GM18868 (cell line): ENCODE measurements around the gene TMEM238.

Experiments used
- ATAC-seq: cut with Tn5 transposase; IDR thresholded peaks from one replicate; pipeline ENCODE4 v1.9.1; 2021; ENCODE audit warnings: mild to moderate bottlenecking, moderate library complexity; ENCODE audit not compliant: unreplicated experiment

The TMEM238 gene

DNA sequence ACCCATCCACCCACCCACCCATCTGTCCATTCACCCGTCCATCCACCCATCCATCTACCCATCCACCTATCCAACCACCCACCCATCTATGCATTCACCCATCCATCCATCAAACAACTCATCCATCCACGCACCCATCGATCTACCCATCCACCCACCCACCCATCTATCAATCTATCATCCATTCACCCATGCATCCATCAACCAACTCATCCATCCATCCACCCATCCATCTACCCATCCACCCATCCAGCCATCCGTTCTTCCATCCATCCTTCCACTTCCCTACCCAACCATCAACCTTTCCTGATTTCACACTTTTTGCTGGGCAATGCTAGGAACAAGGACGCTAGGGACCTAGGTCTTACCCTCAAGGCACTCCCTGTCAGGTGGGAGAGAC is 2.1 kb downstream of the TMEM238 start:
- no peak for ATAC-seq

DNA sequence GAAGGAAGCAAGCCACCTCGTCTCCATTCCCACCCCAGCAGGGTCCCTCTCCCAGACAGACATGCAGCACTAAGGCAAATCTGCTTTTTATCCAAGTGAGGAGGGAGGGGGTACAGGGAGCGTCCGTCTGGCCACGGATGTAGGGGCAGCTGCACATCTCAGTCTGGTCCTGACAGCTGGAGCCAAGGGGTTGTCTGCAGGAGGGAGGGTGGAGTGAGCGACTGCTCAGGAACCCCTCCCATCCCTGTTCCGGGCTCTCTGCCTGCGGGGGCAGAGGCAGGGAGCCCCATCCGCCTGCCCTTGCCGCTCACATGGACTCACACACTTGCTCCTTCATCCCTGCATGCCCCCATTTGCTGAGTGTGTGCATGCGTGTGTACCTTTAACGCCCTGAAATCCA is 4.9 kb downstream of the TMEM238 start:
- no peak for ATAC-seq

DNA sequence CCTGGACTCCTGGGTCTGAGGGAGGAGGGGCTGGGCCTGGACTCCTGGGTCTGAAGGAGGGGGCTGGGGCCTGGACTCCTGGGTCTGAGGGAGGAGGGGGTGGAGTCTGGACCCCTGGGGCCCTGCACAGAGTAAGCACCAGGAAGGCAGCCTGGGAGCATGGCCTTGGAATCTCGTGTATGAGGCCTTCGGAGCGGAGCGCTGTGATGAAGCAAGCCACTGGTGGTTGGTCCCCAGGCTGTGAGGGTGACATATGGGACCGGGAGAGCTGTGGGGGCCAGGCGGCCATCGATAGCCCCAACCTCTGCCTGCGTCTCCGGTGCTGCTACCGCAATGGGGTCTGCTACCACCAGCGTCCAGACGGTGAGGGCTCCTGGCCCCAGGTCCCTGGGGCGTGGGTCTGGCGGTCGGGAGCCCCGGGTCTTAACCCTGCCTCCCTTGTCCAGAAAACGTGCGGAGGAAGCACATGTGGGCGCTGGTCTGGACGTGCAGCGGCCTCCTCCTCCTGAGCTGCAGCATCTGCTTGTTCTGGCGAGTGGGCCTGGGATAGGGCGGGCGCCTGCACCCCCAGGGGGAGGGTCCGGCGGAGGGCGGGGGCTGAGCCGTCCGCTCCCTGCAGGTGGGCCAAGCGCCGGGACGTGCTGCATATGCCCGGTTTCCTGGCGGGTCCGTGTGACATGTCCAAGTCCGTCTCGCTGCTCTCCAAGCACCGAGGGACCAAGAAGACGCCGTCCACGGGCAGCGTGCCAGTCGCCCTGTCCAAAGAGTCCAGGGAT is 6.5 kb downstream of the TMEM238 start:
- ATAC-seq = no peak

DNA sequence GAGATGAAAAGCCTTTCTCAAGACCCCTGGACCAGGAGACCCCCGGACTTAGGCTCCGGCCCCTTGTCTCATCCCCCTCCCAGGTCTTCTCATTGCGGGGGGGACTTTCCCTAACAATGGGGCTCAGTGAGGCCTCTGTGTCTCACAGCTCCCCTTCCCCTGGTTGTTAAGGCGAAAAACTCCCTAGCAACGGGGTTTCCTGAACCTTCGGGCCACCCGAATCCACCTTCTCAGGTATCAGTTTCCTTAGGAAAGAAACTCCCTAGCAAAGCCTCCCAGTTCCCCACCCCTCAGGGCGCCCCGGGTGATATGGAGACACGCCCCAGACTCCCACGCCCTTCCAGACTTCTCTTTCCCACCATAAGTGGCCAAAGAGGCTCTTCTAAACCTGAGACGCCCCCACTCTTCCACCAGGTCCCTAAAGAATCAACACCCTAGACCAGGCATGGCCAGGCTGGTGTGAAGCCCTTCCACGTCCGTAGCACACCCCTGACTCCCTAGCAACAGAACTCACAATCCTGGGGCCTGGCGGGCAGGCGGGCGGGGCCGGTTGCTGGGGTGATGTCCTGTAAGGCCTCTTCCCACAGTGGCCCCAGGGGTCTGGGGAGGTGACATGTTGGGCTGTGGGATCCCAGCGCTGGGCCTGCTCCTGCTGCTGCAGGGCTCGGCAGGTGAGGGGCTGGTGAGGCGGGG is 7.7 kb downstream of the TMEM238 start, which contains the start of gene TMEM190:
Gene TMEM190 (plus strand): TSS at position 586 of the 693 bp plus-strand sequence. CDS start 28 bp downstream, at position 614.
- no peak for ATAC-seq

DNA sequence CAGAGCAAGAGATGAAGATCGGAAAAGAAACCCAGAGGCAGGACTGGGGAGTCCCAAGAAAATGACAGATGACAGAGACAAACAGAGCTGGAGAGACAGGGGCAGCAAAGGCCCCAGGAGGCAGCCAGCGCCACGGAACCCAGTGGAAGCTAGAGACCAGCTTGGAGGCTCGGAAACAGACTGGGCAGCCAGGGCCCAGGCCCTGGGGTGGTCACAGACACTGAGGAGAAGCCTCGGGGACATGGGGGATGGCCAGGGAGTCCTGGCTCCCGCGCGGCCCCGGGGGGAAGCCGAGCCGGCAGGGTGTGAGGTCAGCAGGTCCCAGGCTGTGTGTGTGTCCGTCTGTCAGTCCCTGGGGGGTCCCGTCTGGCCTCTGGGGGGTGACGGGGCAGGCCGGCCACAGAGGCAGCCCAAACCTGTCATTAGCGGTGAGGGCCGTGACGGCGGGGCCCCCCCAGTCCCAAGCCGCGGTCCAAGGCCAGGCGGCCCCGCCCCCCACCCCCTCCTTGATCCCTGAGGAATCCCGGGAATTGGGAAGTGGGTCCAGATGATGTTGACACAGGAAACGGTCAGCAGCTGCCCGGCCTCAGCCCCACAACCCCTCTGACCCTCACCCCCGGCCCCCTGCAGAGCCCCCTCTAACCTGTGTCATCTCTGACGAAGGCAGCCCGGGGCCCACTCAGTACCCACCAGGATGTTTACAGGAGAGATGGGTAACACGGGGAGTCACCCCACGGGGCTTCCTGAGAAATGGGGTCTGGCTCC is 9.9 kb downstream of the TMEM238 start:
- no peak for ATAC-seq

DNA sequence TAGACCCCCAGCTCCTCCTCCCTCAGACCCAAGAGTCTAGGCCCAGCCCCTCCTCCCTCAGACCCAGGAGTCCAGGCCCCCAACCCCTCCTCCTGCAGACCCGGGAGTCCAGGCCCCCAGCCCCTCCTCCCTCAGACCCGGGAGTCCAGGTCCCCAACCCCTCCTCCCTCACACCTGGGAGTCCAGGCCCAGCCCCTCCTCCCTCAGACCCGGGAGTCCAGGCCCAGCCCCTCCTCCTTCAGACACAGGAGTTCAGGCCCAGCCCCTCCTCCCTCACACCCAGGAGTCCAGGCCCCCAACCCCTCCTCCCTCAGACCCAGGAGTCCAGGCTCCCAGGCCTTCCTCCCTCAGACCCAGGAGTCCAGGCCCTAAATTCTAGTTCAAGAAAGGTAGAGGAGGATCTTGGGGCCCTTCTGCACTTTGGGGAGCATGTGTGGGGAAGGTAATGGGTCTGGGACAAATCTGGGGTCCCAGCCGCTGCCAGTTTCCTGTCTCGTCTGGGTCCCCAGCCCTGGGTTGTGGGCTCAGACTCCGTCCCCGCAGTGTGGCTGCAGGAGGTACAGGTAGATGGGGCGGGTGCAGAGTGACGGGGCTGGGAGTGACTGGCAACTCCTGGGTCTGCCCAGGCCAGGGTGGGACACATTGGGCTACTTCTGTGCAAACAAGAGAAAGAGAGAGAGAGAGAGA is 10.6 kb downstream of the TMEM238 start:
- ATAC-seq = no peak

DNA sequence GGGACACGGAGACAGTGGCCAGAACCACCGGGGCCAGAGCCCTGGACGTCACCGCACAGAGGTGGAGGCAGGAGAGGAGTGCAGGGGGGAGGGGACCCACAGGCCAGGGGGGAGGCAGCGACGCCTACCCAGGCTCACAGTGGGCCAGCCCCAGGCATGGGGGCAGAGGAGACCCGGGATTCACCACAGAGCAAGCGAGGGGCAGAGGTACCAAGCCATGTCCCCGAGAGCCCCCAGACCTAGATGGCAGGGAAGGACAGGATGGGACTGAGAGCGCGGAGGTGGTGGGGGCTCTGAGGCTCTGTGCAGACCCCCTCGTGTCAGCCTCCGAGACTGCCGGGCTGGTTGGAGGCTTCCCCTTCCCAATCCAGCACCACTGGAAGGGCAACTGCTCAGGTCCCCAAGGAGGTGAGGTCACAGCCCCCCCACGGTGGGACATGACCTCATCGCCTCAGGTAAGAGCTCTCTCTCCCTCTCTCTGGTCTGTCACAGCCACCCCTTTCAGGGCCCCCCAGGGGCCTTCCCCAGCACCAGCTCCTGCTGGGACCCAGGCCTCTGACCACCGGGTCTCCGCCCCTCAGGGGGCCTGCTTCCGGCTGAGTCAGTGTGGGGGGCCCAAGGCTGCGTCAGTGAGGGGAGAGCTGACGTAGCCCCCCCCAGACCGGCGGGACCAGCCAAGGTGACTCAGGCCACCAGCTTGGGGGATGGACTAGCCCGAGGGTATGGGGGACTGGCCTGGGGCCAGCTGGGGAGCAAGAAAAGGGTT is 11.6 kb downstream of the TMEM238 start:
- no peak for ATAC-seq

DNA sequence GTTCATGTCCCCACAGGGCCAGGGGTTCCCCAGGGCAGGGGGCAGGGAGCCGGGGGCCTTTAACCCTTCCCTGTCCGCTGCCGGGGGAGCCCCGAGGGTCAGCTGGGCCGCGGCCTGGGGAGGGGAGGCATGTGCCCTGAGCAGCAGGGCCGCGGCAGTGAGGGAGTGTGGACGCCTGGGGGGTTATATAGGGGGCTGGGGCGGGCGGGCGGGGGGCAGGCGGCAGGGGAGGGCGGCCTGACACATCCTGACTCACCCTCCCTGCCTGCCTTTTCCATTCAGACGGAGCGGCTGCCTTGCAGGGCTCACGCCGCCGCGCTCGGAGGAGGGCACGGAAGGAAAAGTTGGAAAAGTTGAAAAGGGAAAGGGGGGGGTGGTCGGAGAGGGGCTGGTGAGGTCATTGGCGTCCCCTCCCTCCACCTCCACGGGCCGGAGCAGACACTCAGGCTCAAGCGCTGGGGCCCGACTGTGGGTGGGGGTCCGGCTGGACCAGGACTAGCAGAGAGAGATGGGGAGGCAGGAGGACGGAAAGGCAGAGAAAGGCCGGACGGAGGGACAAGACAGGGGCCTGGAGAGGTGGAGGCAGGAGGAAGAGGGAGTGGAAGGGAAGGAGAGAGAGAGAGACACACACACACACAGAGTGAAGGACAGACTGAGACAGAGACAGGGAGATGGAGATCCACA is 13.6 kb downstream of the TMEM238 start, which contains the start of gene IL11:
Gene IL11 (minus strand): TSS at position 159 of the 684 bp plus-strand sequence. CDS start 153 bp downstream, at position 6.
- ATAC-seq = no peak

DNA sequence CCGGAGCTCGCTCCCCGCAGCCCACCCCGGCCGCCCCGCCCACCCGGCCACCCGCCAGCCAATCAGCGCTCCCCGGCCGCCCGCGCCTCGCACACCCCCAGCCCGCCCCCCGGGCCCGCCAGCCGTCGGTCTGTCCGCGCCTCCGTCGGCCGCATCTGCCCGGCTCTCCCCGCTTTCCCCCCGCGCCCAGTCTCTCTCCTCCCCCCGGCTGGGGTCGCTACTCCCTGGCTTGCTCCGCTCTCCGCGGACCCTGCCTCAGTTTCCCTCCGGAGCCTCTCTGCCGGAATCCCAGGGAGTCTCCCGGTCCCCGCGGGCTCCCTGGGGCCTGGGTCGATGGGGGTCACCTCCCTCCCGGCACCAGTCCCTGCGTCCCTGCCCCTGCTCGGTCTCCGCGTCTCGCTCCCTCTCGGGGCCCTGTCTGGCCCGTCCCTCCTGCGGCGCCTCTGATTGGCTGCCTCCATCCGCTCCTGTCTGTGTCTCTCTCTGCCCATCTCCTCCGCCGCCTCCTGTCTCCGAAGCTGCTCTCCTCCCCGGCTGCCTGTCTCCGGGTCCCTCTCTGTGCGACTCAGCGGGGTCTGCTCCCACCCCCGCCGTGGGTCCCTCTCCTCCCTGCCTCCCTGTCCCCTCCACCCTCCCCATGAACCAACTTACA is 14.3 kb downstream of the TMEM238 start:
- no peak for ATAC-seq

DNA sequence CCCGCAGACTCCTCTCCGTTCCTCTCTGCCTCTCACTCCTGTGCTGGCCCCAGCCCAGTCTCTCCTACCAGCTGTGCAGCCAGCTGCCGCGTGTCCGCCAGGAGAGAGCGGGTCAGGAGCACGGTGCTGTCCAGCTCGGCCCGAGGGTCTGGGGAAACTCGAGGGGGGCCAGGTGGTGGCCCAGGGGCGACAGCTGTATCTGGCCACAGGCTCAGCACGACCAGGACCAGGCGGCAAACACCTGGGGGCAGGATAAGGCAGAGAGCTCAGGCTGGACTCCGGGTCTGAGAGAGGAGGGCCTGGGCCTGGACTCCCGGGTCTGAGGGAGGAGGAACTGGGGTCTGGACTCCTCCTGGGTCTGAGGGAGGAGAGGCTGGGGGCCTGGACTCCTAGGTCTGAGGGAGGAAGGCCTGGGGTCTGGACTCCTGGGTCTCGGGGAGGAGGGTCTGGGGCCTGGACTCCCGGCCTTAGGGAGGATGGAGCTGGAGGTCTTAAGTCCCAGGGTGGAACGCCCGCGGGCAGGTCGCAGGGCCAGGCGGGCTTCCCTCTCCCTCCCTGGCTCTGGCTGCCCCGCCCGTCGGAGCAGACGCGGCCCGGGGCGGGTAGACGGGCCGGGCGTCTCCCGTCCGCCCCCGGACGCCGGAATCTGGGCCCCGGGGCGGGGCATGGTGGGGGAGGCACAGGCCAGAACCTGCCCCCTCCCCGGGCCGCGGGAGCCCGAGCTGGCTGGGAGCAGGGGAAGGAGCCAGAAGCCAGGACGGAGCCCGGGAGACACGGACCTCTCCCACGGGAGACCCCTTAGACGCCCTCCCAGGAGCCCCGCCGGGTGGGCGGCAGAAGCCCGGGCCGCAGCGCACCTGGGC is 15.2 kb downstream of the TMEM238 start:
- ATAC-seq = no peak

DNA sequence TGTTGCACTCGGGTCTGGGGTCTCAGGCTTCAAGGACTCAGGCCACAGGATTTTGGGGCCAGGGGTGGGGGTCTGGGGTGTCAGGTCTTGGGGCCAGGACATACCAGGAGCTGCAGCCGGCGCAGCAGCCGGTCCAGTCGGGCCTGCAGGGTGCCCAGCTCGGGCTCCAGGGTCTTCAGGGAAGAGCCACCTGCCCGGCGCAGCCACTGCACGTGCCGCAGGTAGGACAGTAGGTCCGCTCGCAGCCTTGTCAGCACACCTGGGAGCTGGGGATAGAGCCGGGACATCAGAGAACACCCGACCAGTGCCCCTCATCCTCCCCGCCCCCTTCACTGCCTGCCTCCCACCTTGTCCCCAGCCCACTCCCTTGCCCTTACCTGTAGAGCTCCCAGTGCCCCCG is 16.0 kb downstream of the TMEM238 start:
- no peak for ATAC-seq

DNA sequence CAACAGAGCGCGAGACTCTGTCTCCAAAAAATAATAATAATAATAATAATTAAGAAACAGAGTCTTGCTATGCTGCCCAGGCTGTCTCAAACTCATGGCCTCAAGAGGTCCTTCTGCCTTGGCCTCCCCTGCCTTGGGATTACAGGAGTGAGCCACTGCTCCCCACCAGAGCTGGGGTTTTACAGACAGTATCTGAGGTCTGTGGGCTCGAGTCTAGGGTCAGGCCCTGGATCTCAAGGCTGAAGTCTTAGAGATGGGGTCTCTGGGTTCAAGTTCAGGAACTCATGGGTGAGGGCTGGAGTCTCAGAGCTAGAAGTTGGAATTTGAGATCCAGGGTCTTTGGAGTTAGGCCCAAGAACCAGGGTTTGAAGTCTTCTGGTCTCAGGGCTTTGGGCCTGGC is 17.3 kb downstream of the TMEM238 start:
- ATAC-seq = no peak

DNA sequence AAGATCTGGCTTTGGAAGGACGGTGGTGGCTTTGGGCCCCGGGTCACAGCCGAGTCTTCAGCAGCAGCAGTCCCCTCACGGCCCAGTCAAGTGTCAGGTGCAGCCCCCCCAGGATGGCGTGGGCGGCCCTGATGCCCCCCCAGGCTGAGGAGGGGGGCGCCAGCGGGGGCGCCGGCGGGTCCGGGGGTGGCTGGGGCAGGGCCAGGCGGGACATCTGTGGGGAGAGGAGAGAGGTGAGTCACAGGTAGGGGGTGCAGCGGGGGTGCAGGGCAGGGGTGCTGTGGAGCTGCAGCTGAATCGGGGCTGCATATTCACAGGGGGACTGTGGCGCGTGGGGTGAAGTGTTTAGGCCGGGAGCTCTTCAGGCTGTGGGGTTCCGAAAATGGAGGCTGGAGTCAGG is 18.1 kb downstream of the TMEM238 start:
- no peak for ATAC-seq

DNA sequence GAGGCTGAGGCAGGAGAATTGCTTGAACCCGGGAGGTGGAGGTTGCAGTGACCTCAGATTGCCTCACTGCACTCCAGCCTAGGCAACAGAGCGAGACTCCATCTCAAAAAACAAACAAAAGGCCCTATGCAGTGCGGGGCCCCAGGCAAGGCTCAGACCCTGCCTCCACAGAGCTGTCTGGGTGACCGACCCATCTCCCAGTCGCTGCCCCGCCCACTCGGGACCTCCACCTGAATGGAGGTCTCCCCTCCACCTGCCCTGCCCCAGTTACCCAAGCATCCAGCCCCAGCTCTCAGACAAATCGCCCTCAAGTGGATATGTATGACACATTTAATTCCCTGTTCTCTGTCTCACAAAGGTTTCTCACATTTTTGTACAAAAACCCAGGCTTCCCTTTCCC is 18.8 kb downstream of the TMEM238 start:
- ATAC-seq = no peak

DNA sequence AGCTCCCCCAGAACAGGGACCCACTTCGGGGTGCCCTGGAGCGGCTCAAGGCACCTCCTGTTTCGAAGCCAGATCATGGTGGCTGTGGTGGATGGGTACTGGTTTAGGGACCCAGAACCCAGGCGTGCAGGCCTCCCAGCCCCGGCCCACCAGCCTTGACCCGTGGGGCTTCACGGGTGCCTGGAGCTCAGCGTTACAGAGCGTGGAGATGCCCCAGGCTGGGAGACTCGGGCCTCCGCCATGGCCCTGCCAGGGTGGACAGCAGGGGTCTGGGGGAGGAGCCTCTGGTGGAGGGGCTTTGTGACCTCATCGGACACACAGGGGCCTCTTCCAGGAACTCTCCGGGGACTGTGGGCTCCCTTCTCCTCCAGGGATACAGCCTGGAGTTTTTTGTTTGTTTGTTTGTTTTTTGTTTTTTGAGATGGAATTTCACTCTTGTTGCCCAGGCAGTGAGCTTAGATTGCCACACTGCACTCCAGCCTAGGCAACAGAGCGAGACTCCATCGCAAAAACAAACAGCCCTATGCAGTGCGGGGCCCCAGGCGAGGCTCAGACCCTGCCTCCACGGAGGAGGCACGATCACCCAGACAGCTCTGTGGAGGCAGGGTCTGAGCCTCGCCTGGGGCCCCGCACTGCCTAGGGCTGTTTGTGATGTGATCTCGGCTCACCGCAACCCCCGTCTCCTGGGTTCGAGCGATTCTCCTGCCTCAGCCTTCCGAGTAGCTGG is 20.9 kb downstream of the TMEM238 start, which contains the start of gene GARIN5B:
Gene GARIN5B (minus strand): TSS at position 271 of the 727 bp plus-strand sequence. CDS start 194 bp downstream, at position 77.
- ATAC-seq = no peak

DNA sequence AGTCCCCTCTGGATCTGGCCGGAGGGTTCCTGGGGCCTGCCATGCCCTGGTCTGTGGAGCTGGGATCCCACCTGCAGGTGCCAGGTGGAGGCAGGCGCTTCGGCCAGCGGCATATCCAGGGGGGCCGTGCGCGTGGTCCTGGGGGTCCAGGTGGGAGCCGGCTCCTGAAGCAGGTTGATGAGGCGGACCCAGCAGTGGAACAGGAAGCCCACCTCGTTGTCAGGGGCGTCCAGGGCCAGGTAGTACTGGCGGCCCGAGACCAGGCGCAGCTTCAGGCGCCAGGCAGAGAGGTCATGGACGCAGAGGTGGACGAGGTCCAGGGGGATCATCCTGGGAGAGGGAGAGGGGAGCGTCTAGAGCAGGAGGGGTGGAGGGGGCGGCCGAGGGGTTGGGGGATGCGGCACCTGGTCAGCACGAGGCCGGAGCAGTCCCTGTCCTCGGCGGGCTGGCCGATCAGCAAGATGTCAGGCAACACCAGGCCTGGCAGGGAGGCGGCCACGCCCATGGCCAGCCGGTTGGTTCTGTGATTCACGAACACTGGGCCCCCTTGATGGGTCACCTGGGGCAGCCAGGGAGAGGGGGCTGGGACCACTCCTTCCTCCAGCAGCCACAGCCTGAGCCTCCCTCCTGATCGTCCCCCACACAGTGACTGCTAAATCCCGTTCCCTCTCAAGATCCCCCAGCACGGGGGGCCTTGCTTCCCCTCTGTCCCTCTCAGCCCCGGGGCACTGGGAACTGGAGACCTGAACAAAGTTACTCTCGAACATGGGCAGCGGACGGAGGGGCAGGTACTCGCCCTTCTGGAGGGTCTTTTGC is 21.7 kb downstream of the TMEM238 start:
- no peak for ATAC-seq
